GM18505 (cell line): ENCODE measurements around the gene CDK1.
"Not testable (repeated sequence)": the region's sequence is repeated elsewhere in the genome, so short reads cannot be mapped to it uniquely, and the experiment has no call there.

Experiments
- ATAC-seq: cut with Tn5 transposase; IDR thresholded peaks from one replicate; pipeline ENCODE4 v1.9.1; 2021; ENCODE audit not compliant: unreplicated experiment
- POLR2A ChIP-seq: IDR thresholded peaks from 4 replicates; pipeline ENCODE4 v1.6.1; 2011; ENCODE audit warnings: borderline replicate concordance; ENCODE audit not compliant: insufficient read depth, insufficient read length; ENCODE audit errors: extremely low read depth

CDK1 gene

DNA sequence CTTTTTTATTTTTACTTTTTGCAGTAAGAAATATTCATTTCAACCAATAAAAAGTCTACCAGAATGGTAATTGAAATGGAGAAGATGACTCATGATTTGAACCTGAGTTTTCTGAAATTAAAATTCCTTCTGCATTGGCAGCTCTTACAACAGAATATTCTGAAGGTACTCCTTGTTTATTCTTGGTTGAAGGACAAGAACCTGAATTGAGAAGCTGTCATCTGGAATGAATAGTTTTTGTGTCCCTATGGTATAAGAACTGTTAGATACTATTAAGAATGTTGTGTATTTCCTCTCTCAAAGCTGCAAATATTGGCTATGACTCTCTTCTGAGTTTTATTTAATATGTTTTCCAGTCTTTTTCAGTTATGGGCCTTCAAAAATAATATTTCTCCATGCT, 56.1 kb downstream of the CDK1 start:
- TF ChIP-seq POLR2A = no peak
- no peak for ATAC-seq

GRCh38 chr10:60835049-60835448, 56.8 kb downstream of the CDK1 start:
- no peak for TF ChIP-seq POLR2A

DNA sequence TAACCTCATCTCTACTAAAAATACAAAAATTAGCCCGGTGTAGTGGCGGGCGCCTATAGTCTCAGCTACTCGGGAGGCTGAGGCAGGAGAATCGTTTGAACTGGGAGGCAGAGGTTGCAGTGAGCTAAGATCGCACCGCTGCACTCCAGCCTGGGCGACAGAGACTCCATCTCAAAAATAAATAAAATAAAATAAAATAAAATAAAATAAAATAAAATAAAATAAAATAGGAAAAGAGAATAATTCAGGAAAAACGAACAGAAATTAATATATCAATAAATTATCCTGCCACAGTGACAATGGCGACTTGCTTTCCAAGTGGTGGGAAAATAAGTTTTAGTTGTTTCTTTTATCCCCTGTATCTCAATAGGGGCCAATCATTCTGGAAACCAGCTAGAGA, 62.9 kb downstream of the CDK1 start:
- ATAC-seq = not testable (repeated sequence)

More at GRCh38 chr10:60835049-60835448, 56.8 kb downstream of the CDK1 start:
- no peak for ATAC-seq

- ATAC-seq = no peak
- no peak for TF ChIP-seq POLR2A
These were observed 64.4 kb downstream of the CDK1 start for GRCh38 chr10:60842694-60843093.
